GM19240 (cell line): ENCODE measurements around the gene GDE1.
A peak's percentile ranks its signal among the peaks of the same experiment; 100 is the strongest.

Experiments
- DNase-seq: peaks from one replicate; pipeline ENCODE4 v3.0.0; 2011; ENCODE audit warnings: low spot score; ENCODE audit not compliant: insufficient read length

The GDE1 gene

GRCh38 chr16:19523559-19524355 is 1.9 kb upstream of the GDE1 start, which contains the start of gene CCP110:
Gene CCP110 (plus strand): TSS chr16:19523942. CDS start chr16:19527882, 3,940 bp downstream.
- DNase-seq = peak; percentile 59

- DNase-seq = no peak
Observed at GRCh38 chr16:19523184-19523558, 1.3 kb upstream of the GDE1 start.

- no peak for DNase-seq
Observed at GRCh38 chr16:19522760-19523159, 862 bp upstream of the GDE1 start.

GRCh38 chr16:19522397-19522732 is 467 bp upstream of the GDE1 start:
- no peak for DNase-seq

GRCh38 chr16:19520861-19521331 is 1.0 kb downstream of the GDE1 start:
- DNase-seq = no peak

- no peak for DNase-seq
Observed at GRCh38 chr16:19518388-19518787, 3.5 kb downstream of the GDE1 start.

GRCh38 chr16:19517424-19518089 is 4.3 kb downstream of the GDE1 start:
- no peak for DNase-seq

- no peak for DNase-seq
Observed at GRCh38 chr16:19515757-19516156, 6.1 kb downstream of the GDE1 start.

GRCh38 chr16:19513377-19514053 is 8.4 kb downstream of the GDE1 start:
- no peak for DNase-seq

- no peak for DNase-seq
Observed at GRCh38 chr16:19512297-19512696, 9.6 kb downstream of the GDE1 start.

GRCh38 chr16:19507867-19508266 is 14.0 kb downstream of the GDE1 start:
- DNase-seq = no peak

GRCh38 chr16:19506965-19507364 is 14.9 kb downstream of the GDE1 start:
- DNase-seq = no peak

- DNase-seq = no peak
Observed at GRCh38 chr16:19505600-19506303, 16.1 kb downstream of the GDE1 start.

- DNase-seq = no peak
Observed at GRCh38 chr16:19503461-19504075, 18.3 kb downstream of the GDE1 start.

- peak; percentile 33 for DNase-seq
Observed at GRCh38 chr16:19502395-19503131, 19.3 kb downstream of the GDE1 start.

- no peak for DNase-seq
Observed at GRCh38 chr16:19499481-19499880, 22.4 kb downstream of the GDE1 start.

- no peak for DNase-seq
Observed at GRCh38 chr16:19499006-19499405, 22.9 kb downstream of the GDE1 start.

GRCh38 chr16:19497176-19497575 is 24.7 kb downstream of the GDE1 start:
- no peak for DNase-seq

GRCh38 chr16:19490619-19491018 is 31.3 kb downstream of the GDE1 start:
- DNase-seq = no peak

GRCh38 chr16:19488213-19488640 is 33.7 kb downstream of the GDE1 start:
- no peak for DNase-seq
